Gastrocnemius medialis (tissue), 4 donors: ENCODE data around the gene OAT.

Experiments
- POLR2A ChIP-seq, 2 donors: fragments of 450-650 bp; IDR thresholded peaks; one replicate each; pipeline ENCODE4 v1.6.1; 2017; ENCODE audit warnings: antibody characterized with exemption in 2 of 2, mild to moderate bottlenecking in 2 of 2, moderate library complexity in 2 of 2
- TF ChIP-seq, protein P1 (sequence below), 5 experiments: fragments of 450-650 bp in 3 of 5; fragments of 200-600 bp in 2 of 5; sonication (generic) in 2 of 5; IDR thresholded peaks in 4 of 5; conservative IDR thresholded peaks in 1 of 5; 1 replicate in 4 of 5; 2 replicates in 1 of 5; pipeline ENCODE4 v1.5.1; 2016 to 2019; ENCODE audit warnings: antibody characterized with exemption in 5 of 5, mild to moderate bottlenecking in 3 of 5, moderate library complexity in 3 of 5

DNA sequence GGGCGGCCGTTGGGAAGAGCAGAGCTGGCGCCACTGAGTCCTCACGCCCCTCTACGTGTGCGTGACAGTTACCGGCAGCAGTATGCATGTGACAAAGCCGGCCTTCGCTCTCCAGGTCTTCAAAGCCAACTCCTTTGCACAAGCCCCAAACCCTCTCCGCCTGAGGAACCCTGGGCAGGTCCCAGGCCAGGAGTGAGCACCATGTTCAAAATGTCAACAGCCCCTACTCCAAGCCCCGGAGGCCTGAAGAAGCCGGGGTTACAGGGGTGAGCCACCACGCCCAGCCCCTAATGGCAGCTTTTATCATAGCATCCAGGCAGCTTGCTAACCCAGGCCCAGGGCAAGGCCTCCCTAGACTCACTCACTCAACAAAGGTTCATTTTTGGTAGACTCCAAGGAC lies 70.8 kb downstream of the OAT start:
- TF ChIP-seq, protein P1, sequence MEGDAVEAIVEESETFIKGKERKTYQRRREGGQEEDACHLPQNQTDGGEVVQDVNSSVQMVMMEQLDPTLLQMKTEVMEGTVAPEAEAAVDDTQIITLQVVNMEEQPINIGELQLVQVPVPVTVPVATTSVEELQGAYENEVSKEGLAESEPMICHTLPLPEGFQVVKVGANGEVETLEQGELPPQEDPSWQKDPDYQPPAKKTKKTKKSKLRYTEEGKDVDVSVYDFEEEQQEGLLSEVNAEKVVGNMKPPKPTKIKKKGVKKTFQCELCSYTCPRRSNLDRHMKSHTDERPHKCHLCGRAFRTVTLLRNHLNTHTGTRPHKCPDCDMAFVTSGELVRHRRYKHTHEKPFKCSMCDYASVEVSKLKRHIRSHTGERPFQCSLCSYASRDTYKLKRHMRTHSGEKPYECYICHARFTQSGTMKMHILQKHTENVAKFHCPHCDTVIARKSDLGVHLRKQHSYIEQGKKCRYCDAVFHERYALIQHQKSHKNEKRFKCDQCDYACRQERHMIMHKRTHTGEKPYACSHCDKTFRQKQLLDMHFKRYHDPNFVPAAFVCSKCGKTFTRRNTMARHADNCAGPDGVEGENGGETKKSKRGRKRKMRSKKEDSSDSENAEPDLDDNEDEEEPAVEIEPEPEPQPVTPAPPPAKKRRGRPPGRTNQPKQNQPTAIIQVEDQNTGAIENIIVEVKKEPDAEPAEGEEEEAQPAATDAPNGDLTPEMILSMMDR (IDR thresholded peaks at IDR 0.05 in 4 of 5, conservative IDR thresholded peaks at IDR 0.05 in 1 of 5): no peak
- TF ChIP-seq POLR2A (IDR thresholded peaks at IDR 0.05): no peak
